Breast epithelium (tissue), 3 donors: ENCODE measurements around the gene PKDCC.

Experiments used
- POLR2A ChIP-seq: fragments of 450-650 bp; IDR thresholded peaks from one replicate; pipeline ENCODE4 v1.6.1; 2016; ENCODE audit warnings: antibody characterized with exemption, mild to moderate bottlenecking, moderate library complexity
- TF ChIP-seq, protein P1 (sequence below), 3 donors: fragments of 450-650 bp; IDR thresholded peaks; one replicate each; pipeline ENCODE4 v1.5.1; 2016 to 2017; ENCODE audit warnings: antibody characterized with exemption in 3 of 3, mild to moderate bottlenecking in 3 of 3, moderate library complexity in 3 of 3

DNA sequence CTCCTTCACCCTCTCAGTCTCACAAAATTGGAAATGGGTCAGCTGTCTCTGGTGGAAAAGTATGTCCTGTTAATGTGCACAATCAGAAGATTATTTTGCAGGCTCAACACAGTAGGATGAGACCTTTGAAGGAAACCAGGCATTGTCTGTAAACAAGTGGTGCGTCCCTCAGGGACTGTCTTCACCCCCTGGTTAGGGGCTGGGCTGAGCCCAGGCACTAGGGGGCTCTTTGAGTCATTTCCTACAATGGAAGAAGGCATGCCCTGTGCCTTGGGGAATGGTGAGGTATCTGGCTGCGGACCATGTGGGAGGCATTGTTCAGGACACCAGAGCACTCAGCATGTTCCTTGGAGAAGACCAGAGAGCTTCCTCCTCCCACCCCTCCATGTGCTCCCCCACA, 26.8 kb downstream of the PKDCC start:
- TF ChIP-seq, protein P1, sequence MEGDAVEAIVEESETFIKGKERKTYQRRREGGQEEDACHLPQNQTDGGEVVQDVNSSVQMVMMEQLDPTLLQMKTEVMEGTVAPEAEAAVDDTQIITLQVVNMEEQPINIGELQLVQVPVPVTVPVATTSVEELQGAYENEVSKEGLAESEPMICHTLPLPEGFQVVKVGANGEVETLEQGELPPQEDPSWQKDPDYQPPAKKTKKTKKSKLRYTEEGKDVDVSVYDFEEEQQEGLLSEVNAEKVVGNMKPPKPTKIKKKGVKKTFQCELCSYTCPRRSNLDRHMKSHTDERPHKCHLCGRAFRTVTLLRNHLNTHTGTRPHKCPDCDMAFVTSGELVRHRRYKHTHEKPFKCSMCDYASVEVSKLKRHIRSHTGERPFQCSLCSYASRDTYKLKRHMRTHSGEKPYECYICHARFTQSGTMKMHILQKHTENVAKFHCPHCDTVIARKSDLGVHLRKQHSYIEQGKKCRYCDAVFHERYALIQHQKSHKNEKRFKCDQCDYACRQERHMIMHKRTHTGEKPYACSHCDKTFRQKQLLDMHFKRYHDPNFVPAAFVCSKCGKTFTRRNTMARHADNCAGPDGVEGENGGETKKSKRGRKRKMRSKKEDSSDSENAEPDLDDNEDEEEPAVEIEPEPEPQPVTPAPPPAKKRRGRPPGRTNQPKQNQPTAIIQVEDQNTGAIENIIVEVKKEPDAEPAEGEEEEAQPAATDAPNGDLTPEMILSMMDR (IDR thresholded peaks at IDR 0.05), result no peak
- TF ChIP-seq POLR2A, result no peak
